ENCODE results near the gene GRB10. TPM values are rescaled to one million over a fixed set of nuclear protein-coding genes. Genes with fewer than 3 reads are reported as not detected.

GRB10 gene
- total and polyA plus RNA-seq, 4 donors: 11.6 to 68.6 (median 41.0) TPM

GRCh38 chr7:50713123-50713965 lies 69.4 kb downstream of the GRB10 start:
- Histone ChIP-seq H3K9ac (ENCODE audit: insufficient read depth in 1 of 2, low read length in 2 of 2) (no peak overlapping the region), H3K4me3 (no peak overlapping the region), H3K4me1 (ENCODE audit: control insufficient read depth in 5 of 5, insufficient read depth in 5 of 5, low read length in 5 of 5) (peaks cover 0 to 43% (median 12%) of the 10 kb centered on the region in 5 donors), H3K27ac (ENCODE audit: low read depth in 1 of 2, low read length in 1 of 2) (no peak overlapping the region), H3K9me3 (ENCODE audit: control insufficient read depth in 4 of 4, insufficient read depth in 3 of 4, low read length in 3 of 4) (no peaks in the 10 kb centered on the region), H3K36me3 (ENCODE audit: control insufficient read depth in 4 of 4, insufficient read depth in 4 of 4, low read length in 4 of 4) (no peaks in the 10 kb centered on the region), H3K27me3 (ENCODE audit: control insufficient read depth in 3 of 3, insufficient read depth in 3 of 3, low read length in 2 of 3) (no peaks in the 10 kb centered on the region)
- no peak for TF ChIP-seq CTCF (IDR thresholded peaks at IDR 0.05; ENCODE audit: control extremely low read depth, extremely low read depth)
- ATAC-seq (ENCODE audit: insufficient read depth, low FRiP score): no peak
- WGBS, 2 donors: 79 to 84% methylated on average over 5 of the region's 5 CpGs
- DNase-seq: no peak

DNA sequence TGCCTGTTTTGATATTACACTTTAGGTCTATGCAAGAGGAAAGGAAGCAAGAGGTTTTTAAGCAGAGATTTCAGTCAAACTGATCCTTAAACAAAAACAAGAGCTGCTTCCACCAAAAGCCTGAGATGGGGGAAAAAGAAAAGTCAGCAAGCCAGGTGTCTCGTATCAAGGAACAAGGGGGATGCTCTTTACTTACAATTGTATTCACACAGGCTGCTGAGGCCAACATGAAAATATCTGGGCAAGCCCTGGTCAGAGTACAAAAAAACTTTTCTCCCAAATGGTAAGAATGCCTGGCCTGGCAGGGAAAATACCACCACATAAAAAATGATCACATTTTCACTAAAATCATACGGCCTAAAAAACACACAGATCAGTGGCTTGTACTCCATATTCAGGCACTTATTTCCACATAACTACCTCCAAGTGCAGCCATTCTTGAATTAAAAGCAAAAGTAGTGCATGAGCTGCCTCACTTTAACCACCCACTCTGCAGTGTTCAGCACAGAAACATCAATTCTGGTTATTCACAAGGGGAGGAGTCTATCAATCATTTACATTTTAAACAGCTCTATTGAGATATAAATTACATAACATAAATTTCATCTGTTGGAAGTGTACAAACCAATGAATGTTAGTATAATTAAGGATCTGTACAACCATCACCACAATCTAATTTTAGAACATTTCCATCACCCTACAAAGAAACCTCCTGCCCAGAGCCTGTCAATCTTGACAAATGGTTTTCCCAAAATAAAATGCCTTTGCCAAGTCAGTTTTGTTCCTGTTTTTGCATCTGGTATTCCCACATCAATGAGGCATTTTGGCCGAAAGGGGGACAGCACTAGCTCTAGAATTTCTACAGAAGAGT lies 70.2 kb downstream of the GRB10 start:
- peaks cover 0 to 41% (median 12%) of the 10 kb centered on the region in 5 donors for H3K4me1 ChIP-seq (ENCODE audit: control insufficient read depth in 5 of 5, insufficient read depth in 5 of 5, low read length in 5 of 5)

More for the DNA sequence above, 70.2 kb downstream of the GRB10 start:
- H3K27ac ChIP-seq (ENCODE audit: low read depth in 1 of 2, low read length in 1 of 2): no peak overlapping the region
- no peaks in the 10 kb centered on the region for H3K36me3 ChIP-seq (ENCODE audit: control insufficient read depth in 4 of 4, insufficient read depth in 4 of 4, low read length in 4 of 4)
- DNase-seq (peak in 2 of 3 donors; percentile 46 to 62), ATAC-seq (ENCODE audit: insufficient read depth, low FRiP score) (no peak)
- H3K9me3 ChIP-seq (ENCODE audit: control insufficient read depth in 4 of 4, insufficient read depth in 3 of 4, low read length in 3 of 4): no peaks in the 10 kb centered on the region
- H3K4me3 ChIP-seq: no peak overlapping the region
- H3K27me3 ChIP-seq (ENCODE audit: control insufficient read depth in 3 of 3, insufficient read depth in 3 of 3, low read length in 2 of 3): no peaks in the 10 kb centered on the region
- no peak for TF ChIP-seq CTCF (IDR thresholded peaks at IDR 0.05; ENCODE audit: control extremely low read depth, extremely low read depth)
- no peak overlapping the region for H3K9ac ChIP-seq (ENCODE audit: insufficient read depth in 1 of 2, low read length in 2 of 2)
- WGBS, 2 donors: 54 to 59% methylated on average over 3 of the region's 3 CpGs

All from lung (tissue), 12 donors.